ENCODE results near the gene GAPDH.

GRCh38 chr12:6547566-6547965, 13.2 kb downstream of the GAPDH start:
- no peak for TF ChIP-seq CTCF (IDR thresholded peaks at IDR 0.05)
- TF ChIP-seq POLR2A (IDR thresholded peaks at IDR 0.05): no peak

All from thyroid gland (tissue), 4 donors.